BJ (cell line): ENCODE results near the gene RSPO4. TPM values are rescaled to one million over a fixed set of nuclear protein-coding genes. Genes with fewer than 3 reads are reported as not detected.

ENCODE experiments used
- CTCF ChIA-PET: fragments of 350-600 bp; formaldehyde crosslinking; extraction: SDS; loops from one replicate; lab custom pipeline; 2021; ENCODE audit warnings: antibody characterized with exemption, inconsistent platforms; lab: Yijun Ruan, JAX
- POLR2A ChIA-PET: fragments of 300-600 bp; sonication (Branson Sonifier 250); formaldehyde crosslinking; extraction: SDS; loops from one replicate; lab custom pipeline; 2021; ENCODE audit warnings: antibody characterized with exemption; lab: Charles Lee
- DNase-seq: peaks from one replicate; pipeline ENCODE4 v3.0.0-alpha.2; 2011; ENCODE audit warnings: low read depth
- H3K27me3 ChIP-seq: 2 replicates; pipeline ENCODE4 v1.6.0; 2011; ENCODE audit warnings: low read length; ENCODE audit not compliant: control insufficient read depth, insufficient read depth
- H3K36me3 ChIP-seq: 2 replicates; pipeline ENCODE4 v1.5.1; 2011; ENCODE audit warnings: low read length; ENCODE audit not compliant: control insufficient read depth, insufficient read depth
- H3K4me3 ChIP-seq: 2 replicates; pipeline ENCODE4 v1.5.1; 2011; ENCODE audit warnings: low read depth, mild to moderate bottlenecking, control low read depth, low read length
- CTCF ChIP-seq: IDR thresholded peaks from 2 replicates; pipeline ENCODE4 v1.5.1; 2011; ENCODE audit warnings: low read depth, mild to moderate bottlenecking, control low read depth, inconsistent platforms, low read length, moderate library complexity; ENCODE audit not compliant: insufficient read depth
- polyA plus RNA-seq: library from polyadenylated mRNA; depleted of rRNA; stranded (reverse); fragments of >200 nt; gene quantifications from 2 replicates; pipeline ENCODE4 v1.2.3, GENCODE V29; 2011

The RSPO4 gene
- polyA plus RNA-seq, 1 experiment: 0.52 TPM

- ChIA-PET CTCF (interaction anchor here (0.6 to 1.0 kb wide), 2 partner anchors 11 to 144 kb away, joined by 3 to 4 read pairs; no protein-coding TSS in a partner anchor), POLR2A (no interaction called here)
- no peak overlapping the region for H3K4me3 ChIP-seq
- no peak for TF ChIP-seq CTCF
- no peak for DNase-seq
- peaks cover 2% of the 10 kb centered on the region; the same call in 1 of the 2 replicates for H3K27me3 ChIP-seq
- no peaks in the 10 kb centered on the region for H3K36me3 ChIP-seq
These were observed 39.9 kb downstream of the RSPO4 start for GRCh38 chr20:962223-962622.

GRCh38 chr20:961768-962167 is 40.3 kb downstream of the RSPO4 start:
- TF ChIP-seq CTCF: no peak
- Histone ChIP-seq H3K36me3 (no peaks in the 10 kb centered on the region), H3K4me3 (no peak overlapping the region), H3K27me3 (peaks cover 2% of the 10 kb centered on the region; the same call in 1 of the 2 replicates)
- CTCF ChIA-PET: interaction anchor here (1.0 kb wide), 1 partner anchor 144 kb away, joined by 4 read pairs; no protein-coding TSS in a partner anchor
- POLR2A ChIA-PET: interaction anchor here (0.6 kb wide), 1 partner anchor 168 kb away, joined by 3 read pairs; no protein-coding TSS in a partner anchor
- no peak for DNase-seq

- no peak for TF ChIP-seq CTCF
- no peaks in the 10 kb centered on the region for H3K36me3 ChIP-seq
- peaks cover 2% of the 10 kb centered on the region; the same call in 1 of the 2 replicates for H3K27me3 ChIP-seq
- ChIA-PET POLR2A (no interaction called here), CTCF (interaction anchor here (0.7 to 9.7 kb wide), 3 partner anchors 46 to 148 kb away, joined by 3 to 318 read pairs (median 4); no protein-coding TSS in a partner anchor)
- H3K4me3 ChIP-seq: no peak overlapping the region
- no peak for DNase-seq
These were observed 42.0 kb downstream of the RSPO4 start for GRCh38 chr20:959996-960615.

GRCh38 chr20:958936-959815 is 42.9 kb downstream of the RSPO4 start:
- H3K36me3 ChIP-seq: no peaks in the 10 kb centered on the region
- H3K4me3 ChIP-seq: no peak overlapping the region
- no peak for TF ChIP-seq CTCF
- peaks cover 2% of the 10 kb centered on the region; the same call in 1 of the 2 replicates for H3K27me3 ChIP-seq
- DNase-seq: no peak
- ChIA-PET CTCF (interaction anchor here (0.7 to 9.7 kb wide), 7 partner anchors 11 to 254 kb away, joined by 3 to 318 read pairs (median 6); no protein-coding TSS in a partner anchor), POLR2A (no interaction called here)

GRCh38 chr20:957544-957943 is 44.6 kb downstream of the RSPO4 start:
- TF ChIP-seq CTCF: no peak
- Histone ChIP-seq H3K27me3 (peaks cover 2% of the 10 kb centered on the region; the same call in 1 of the 2 replicates), H3K4me3 (no peak overlapping the region), H3K36me3 (no peaks in the 10 kb centered on the region)
- ChIA-PET POLR2A (no interaction called here), CTCF (interaction anchor here (0.6 to 9.7 kb wide), 17 partner anchors 8 to 255 kb away, joined by 3 to 318 read pairs (median 7); partner anchors contain the start of gene FAM110A)
- DNase-seq: no peak
